Tibial artery (tissue), 4 donors: ENCODE data around the gene EFEMP1.

Experiments used
- DNase-seq, 2 donors: peaks; one replicate each; pipeline ENCODE4 v3.0.0-alpha.2; 2019
- H3K27ac ChIP-seq, 2 donors: fragments of 200-600 bp; sonication (generic) in 1 of 2; 1 replicate in 1 of 2; 2 replicates in 1 of 2; pipeline ENCODE4 v1.5.1; 2018 to 2019; ENCODE audit warnings: mild to moderate bottlenecking in 1 of 2
- H3K27me3 ChIP-seq, 2 donors: fragments of 200-600 bp; sonication (generic) in 1 of 2; one replicate each; pipeline versions ENCODE4 v1.5.1 to v1.6.0; 2016 to 2019
- H3K36me3 ChIP-seq, 3 donors: fragments of 200-600 bp; sonication (generic) in 2 of 3; one replicate each; pipeline ENCODE4 v1.5.1; 2016 to 2019; ENCODE audit warnings: mild to moderate bottlenecking in 2 of 3
- H3K4me1 ChIP-seq, 4 donors: fragments of 200-600 bp; sonication (generic) in 2 of 4; 1 replicate in 3 of 4; 2 replicates in 1 of 4; pipeline ENCODE4 v1.5.1; 2016 to 2019
- H3K4me3 ChIP-seq, 2 donors: fragments of 200-600 bp; sonication (generic) in 1 of 2; 1 replicate in 1 of 2; 2 replicates in 1 of 2; pipeline ENCODE4 v1.5.1; 2018 to 2019; ENCODE audit warnings: mild to moderate bottlenecking in 2 of 2
- H3K9me3 ChIP-seq, 3 donors: fragments of 200-600 bp; sonication (generic) in 1 of 3; one replicate each; pipeline ENCODE4 v1.5.1; 2016 to 2019
- intact Hi-C: fragments of 100-400 bp; cut with DNase I; formaldehyde crosslinking; loops from one replicate; pipeline ENCODE4 v1.15.0; 2023; ENCODE audit warnings: low total_unique reads
- TF ChIP-seq, protein P1 (sequence below), 2 experiments: fragments of 200-600 bp in 1 of 2; fragments of 450-650 bp in 1 of 2; IDR thresholded peaks; one replicate each; pipeline ENCODE4 v1.5.1; 2017 to 2019; ENCODE audit warnings: antibody characterized with exemption in 2 of 2, mild to moderate bottlenecking in 1 of 2, moderate library complexity in 1 of 2

The EFEMP1 gene

DNA sequence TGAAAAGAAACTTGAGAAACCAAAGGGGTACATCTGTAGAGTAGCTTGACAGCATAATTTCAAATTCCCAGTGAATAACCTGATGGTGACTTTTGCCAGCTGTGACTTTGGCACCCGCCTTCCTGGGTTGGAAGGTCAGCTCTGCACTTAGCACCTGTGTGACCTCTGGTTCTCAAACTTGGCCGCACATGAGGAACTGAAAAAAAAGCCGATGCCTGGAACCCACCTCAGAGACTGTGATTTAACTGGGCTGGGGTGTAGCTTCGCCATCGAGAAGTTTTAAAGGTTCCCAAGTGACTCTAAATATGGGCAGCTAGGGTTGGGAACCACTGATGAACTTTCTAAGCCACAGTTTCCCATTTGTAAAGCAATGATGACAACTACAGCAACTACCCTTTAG, 6.5 kb downstream of the EFEMP1 start:
- peaks cover 8 to 19% (median 16%) of the 10 kb centered on the region in 3 donors for H3K36me3 ChIP-seq
- intact Hi-C loops, result no loop called here
- no peaks in the 10 kb centered on the region for H3K9me3 ChIP-seq
- H3K27ac ChIP-seq, result peak overlapping the region; percentile 15 to 27
- peaks cover 0 to 92% (median 6%) of the 10 kb centered on the region in 4 donors for H3K4me1 ChIP-seq
- TF ChIP-seq, protein P1, sequence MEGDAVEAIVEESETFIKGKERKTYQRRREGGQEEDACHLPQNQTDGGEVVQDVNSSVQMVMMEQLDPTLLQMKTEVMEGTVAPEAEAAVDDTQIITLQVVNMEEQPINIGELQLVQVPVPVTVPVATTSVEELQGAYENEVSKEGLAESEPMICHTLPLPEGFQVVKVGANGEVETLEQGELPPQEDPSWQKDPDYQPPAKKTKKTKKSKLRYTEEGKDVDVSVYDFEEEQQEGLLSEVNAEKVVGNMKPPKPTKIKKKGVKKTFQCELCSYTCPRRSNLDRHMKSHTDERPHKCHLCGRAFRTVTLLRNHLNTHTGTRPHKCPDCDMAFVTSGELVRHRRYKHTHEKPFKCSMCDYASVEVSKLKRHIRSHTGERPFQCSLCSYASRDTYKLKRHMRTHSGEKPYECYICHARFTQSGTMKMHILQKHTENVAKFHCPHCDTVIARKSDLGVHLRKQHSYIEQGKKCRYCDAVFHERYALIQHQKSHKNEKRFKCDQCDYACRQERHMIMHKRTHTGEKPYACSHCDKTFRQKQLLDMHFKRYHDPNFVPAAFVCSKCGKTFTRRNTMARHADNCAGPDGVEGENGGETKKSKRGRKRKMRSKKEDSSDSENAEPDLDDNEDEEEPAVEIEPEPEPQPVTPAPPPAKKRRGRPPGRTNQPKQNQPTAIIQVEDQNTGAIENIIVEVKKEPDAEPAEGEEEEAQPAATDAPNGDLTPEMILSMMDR (IDR thresholded peaks at IDR 0.05), result no peak
- H3K27me3 ChIP-seq, result no peaks in the 10 kb centered on the region
- no peak overlapping the region for H3K4me3 ChIP-seq
- DNase-seq, result no peak

DNA sequence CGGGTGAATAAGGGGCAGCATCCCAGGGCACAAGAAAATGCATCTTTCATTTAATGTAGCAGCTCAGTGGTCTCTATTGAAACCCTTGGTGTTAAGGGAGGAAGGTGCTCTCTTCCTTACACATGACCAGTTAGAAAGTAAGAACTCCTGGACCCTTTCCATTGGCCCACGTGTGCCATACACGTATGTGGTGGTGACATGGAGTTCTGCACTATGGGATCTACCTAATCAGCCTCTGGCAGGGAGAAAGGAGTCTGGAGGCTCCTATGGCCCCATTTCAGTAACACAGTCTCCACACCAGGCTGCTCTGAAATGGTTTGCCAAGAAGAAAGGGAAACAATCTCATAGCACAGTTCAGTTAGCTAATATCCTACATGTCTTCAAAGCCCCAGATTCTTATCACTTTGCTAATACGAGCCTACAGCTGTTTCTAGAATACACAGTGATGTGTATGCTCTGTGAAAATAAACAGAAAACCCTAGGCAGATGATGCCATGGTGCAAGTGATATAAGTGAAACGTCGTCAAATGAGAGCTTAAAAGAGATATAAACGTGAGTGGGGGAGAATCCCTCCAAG, 7.0 kb downstream of the EFEMP1 start:
- DNase-seq, result no peak

DNA sequence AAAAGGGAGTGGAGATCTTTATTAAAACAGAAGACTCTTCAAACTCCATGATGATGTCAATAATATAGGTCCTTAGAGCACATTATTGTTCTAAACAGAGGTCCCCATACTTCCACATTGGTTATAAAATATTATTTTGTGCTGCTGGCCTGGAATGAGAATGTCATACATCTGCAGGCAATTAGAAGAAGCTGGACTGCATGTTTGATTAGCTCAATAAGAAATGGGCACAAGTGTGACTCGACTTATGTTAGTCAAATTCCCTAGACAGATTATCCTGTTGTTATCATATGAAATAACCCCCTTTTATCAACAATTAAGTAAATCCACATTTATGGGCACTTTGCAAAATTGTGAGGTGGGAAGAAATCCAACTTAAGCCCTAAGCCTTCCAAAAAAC, 8.8 kb downstream of the EFEMP1 start:
- H3K27me3 ChIP-seq, result no peaks in the 10 kb centered on the region
- peak overlapping the region in 1 of 2 donors; percentile 14 for H3K27ac ChIP-seq
- TF ChIP-seq, protein P1 (IDR thresholded peaks at IDR 0.05), result no peak
- H3K9me3 ChIP-seq, result no peaks in the 10 kb centered on the region
- H3K4me3 ChIP-seq, result no peak overlapping the region
- H3K4me1 ChIP-seq, result peaks cover 0 to 95% (median 3%) of the 10 kb centered on the region in 4 donors
- DNase-seq, result no peak
- H3K36me3 ChIP-seq, result peaks cover 14 to 19% (median 19%) of the 10 kb centered on the region in 3 donors
- intact Hi-C loops, result no loop called here

More for the DNA sequence above, 7.0 kb downstream of the EFEMP1 start:
- Histone ChIP-seq H3K4me1 (peaks cover 0 to 95% (median 5%) of the 10 kb centered on the region in 4 donors), H3K4me3 (peak overlapping the region; percentile 3 to 8), H3K27me3 (no peaks in the 10 kb centered on the region), H3K27ac (peak overlapping the region; percentile 15 to 27), H3K36me3 (peaks cover 8 to 19% (median 16%) of the 10 kb centered on the region in 3 donors), H3K9me3 (no peaks in the 10 kb centered on the region)
- TF ChIP-seq, protein P1 (IDR thresholded peaks at IDR 0.05), result no peak
- intact Hi-C loops, result no loop called here

DNA sequence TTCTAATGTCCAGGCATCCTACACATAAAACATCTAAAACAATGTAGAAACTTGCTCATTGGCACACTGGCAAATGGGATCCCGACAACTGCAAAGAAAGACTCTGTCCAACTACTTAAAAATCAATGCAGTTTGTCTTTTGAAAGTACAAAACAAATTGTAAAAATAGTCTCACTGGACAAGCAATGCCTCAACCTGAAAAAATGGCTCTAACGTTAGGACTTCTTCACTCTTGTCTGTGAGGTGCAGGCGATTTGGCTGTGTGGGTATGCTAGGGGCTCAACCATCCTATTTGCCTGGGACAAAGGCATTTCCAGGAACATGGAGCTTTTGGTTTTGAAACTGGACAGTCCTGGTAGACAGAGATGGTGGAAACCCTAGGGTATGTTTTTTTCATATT, 10.7 kb downstream of the EFEMP1 start:
- H3K27me3 ChIP-seq, result no peaks in the 10 kb centered on the region
- DNase-seq, result no peak
- TF ChIP-seq, protein P1 (IDR thresholded peaks at IDR 0.05), result no peak
- H3K27ac ChIP-seq, result no peak overlapping the region
- no peak overlapping the region for H3K4me3 ChIP-seq
- peaks cover 0 to 96% (median 7%) of the 10 kb centered on the region in 4 donors for H3K4me1 ChIP-seq
- intact Hi-C loops, result no loop called here
- H3K9me3 ChIP-seq, result no peaks in the 10 kb centered on the region
- H3K36me3 ChIP-seq, result peaks cover 15 to 19% (median 16%) of the 10 kb centered on the region in 3 donors

DNA sequence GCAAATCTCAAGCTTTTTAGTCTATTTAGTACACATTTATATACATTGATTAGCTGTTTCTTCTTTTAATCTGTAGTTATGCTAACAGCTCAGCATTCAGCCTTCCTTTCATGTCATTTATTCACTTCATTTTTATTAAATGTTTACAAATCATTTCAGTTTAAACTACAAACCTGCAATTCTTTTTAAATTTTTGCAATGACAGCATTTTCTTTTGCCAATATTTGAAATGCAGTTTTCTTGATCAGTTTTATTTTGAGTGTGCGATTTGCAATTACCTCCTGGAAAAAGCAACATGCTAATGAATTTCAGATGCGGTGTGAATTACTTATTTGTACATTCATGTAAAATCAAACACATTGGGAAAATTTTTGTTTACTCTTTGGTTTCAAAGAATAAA, 13.5 kb downstream of the EFEMP1 start:
- Histone ChIP-seq H3K36me3 (peaks cover 0 to 11% (median 8%) of the 10 kb centered on the region in 3 donors), H3K4me3 (no peak overlapping the region), H3K4me1 (peaks cover 0 to 85% (median 10%) of the 10 kb centered on the region in 4 donors), H3K9me3 (no peaks in the 10 kb centered on the region), H3K27me3 (no peaks in the 10 kb centered on the region), H3K27ac (no peak overlapping the region)
- DNase-seq, result no peak
- TF ChIP-seq, protein P1 (IDR thresholded peaks at IDR 0.05), result no peak
- intact Hi-C loops, result no loop called here
